ENCODE data around the gene PHLPP1. TPM values are rescaled to one million over a fixed set of nuclear protein-coding genes. Genes with fewer than 3 reads are reported as not detected.
A peak's percentile ranks its signal among the peaks of the same experiment; 100 is the strongest.

PHLPP1 gene
- total RNA-seq, 4 donors from 2014 or later: 15.7 to 21.8 (median 20.5) TPM

DNA sequence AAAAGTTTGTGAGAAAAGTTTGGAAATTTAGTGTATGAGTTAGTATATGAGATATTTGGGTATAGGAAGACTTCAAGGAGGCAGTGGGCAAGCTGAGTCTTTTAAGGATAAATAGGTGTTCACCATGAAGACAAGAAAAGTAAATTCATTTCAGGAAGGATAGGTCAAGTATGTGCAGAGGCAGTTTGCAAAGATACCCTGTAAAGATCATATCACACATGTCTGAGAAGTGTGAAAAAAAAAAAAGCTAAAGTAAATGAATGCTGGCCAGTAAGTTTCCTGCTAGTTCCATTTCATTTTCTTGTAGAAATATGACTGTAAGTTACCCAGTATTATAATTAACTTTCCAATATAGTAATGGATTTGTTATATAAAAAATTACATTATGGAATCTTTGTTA, 131.0 kb downstream of the PHLPP1 start:
- DNase-seq: no peak
- no peaks in the 10 kb centered on the region for H3K36me3 ChIP-seq
- TF ChIP-seq, protein P1, sequence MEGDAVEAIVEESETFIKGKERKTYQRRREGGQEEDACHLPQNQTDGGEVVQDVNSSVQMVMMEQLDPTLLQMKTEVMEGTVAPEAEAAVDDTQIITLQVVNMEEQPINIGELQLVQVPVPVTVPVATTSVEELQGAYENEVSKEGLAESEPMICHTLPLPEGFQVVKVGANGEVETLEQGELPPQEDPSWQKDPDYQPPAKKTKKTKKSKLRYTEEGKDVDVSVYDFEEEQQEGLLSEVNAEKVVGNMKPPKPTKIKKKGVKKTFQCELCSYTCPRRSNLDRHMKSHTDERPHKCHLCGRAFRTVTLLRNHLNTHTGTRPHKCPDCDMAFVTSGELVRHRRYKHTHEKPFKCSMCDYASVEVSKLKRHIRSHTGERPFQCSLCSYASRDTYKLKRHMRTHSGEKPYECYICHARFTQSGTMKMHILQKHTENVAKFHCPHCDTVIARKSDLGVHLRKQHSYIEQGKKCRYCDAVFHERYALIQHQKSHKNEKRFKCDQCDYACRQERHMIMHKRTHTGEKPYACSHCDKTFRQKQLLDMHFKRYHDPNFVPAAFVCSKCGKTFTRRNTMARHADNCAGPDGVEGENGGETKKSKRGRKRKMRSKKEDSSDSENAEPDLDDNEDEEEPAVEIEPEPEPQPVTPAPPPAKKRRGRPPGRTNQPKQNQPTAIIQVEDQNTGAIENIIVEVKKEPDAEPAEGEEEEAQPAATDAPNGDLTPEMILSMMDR (IDR thresholded peaks at IDR 0.05): no peak
- TF ChIP-seq POLR2A (IDR thresholded peaks at IDR 0.05): no peak

GRCh38 chr18:62847081-62847480, 131.7 kb downstream of the PHLPP1 start:
- no peak for DNase-seq

More for the DNA sequence above, 131.0 kb downstream of the PHLPP1 start:
- Histone ChIP-seq H3K27ac (no peak overlapping the region), H3K4me3 (no peak overlapping the region), H3K27me3 (no peaks in the 10 kb centered on the region), H3K4me1 (no peaks in the 10 kb centered on the region), H3K9me3 (no peaks in the 10 kb centered on the region)

DNA sequence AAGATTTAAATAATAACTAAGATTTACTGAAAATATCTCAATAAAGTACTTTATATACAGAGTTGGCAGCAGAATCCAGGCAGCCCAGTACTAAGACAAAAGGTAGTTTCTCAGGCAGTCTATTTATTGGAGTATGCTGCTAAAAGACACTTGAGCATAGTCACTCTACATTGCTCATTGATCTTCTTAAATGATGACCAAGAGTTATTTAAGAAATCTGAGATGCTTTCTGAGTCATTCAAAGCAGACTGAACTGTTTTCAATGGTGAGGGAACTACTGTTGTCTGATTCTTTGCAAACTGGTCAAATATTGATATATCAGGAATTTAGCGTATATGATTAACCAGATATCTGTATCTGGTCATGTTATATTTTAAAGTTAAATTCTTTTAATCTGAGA, 133.6 kb downstream of the PHLPP1 start:
- no peaks in the 10 kb centered on the region for H3K27me3 ChIP-seq
- no peaks in the 10 kb centered on the region for H3K4me1 ChIP-seq
- DNase-seq: no peak
- TF ChIP-seq, protein P1 (IDR thresholded peaks at IDR 0.05): no peak
- no peak for TF ChIP-seq POLR2A (IDR thresholded peaks at IDR 0.05)
- H3K27ac ChIP-seq: no peak overlapping the region
- H3K36me3 ChIP-seq: no peaks in the 10 kb centered on the region
- H3K4me3 ChIP-seq: no peak overlapping the region
- H3K9me3 ChIP-seq: no peaks in the 10 kb centered on the region

More at GRCh38 chr18:62847081-62847480, 131.7 kb downstream of the PHLPP1 start:
- no peak overlapping the region for H3K4me3 ChIP-seq
- H3K9me3 ChIP-seq: no peaks in the 10 kb centered on the region
- H3K36me3 ChIP-seq: no peaks in the 10 kb centered on the region
- no peak overlapping the region for H3K27ac ChIP-seq
- no peaks in the 10 kb centered on the region for H3K27me3 ChIP-seq
- TF ChIP-seq, protein P1 (IDR thresholded peaks at IDR 0.05): no peak
- no peak for TF ChIP-seq POLR2A (IDR thresholded peaks at IDR 0.05)
- no peaks in the 10 kb centered on the region for H3K4me1 ChIP-seq

GRCh38 chr18:62850619-62851306, 135.4 kb downstream of the PHLPP1 start:
- no peak for DNase-seq
- Histone ChIP-seq H3K9me3 (no peaks in the 10 kb centered on the region), H3K36me3 (no peaks in the 10 kb centered on the region), H3K4me3 (no peak overlapping the region), H3K4me1 (no peaks in the 10 kb centered on the region), H3K27me3 (no peaks in the 10 kb centered on the region), H3K27ac (peak overlapping the region in 1 of 4 donors; percentile 10)
- TF ChIP-seq POLR2A (IDR thresholded peaks at IDR 0.05): no peak
- TF ChIP-seq, protein P1 (IDR thresholded peaks at IDR 0.05): no peak

DNA sequence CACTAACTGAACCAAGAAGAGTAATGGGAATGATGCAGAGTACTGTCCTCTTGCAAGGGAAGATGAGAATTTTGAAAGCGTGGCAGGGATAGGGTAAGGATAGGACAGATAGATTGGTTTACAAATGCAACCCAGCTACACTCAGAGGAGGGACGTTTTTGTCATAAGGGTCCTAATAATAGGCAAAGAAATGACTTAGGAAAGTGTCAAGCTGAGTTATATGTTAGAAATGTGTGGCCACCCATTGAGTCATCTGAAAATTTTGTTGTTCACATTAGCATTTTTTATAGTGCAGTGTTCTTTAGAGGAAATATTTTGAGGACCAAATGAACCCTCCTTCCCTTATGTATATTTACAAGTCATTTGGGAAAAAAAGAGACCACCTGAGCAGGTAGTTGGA, 137.5 kb downstream of the PHLPP1 start:
- no peak for DNase-seq
- no peaks in the 10 kb centered on the region for H3K9me3 ChIP-seq
- no peaks in the 10 kb centered on the region for H3K27me3 ChIP-seq
- H3K27ac ChIP-seq: no peak overlapping the region
- no peaks in the 10 kb centered on the region for H3K4me1 ChIP-seq
- no peak overlapping the region for H3K4me3 ChIP-seq
- no peaks in the 10 kb centered on the region for H3K36me3 ChIP-seq
- TF ChIP-seq, protein P1 (IDR thresholded peaks at IDR 0.05): no peak
- TF ChIP-seq POLR2A (IDR thresholded peaks at IDR 0.05): no peak

All from Peyer's patch (tissue), 4 donors.